Stimulated activated CD4-positive, alpha-beta T cell treated with anti-CD3 and anti-CD28 coated beads, TNF-alpha, amount 100 ng/mL, for 1 hour (primary cell): Measurements from ENCODE around the gene PIEZO2.
A peak's percentile ranks its signal among the peaks of the same experiment; 100 is the strongest.

Experiments used
- DNase-seq, 3 donors: peaks; one replicate each; pipeline ENCODE4 v3.0.0-alpha.2; 2020; ENCODE audit warnings: low read depth in 3 of 3, low spot score in 1 of 3

The PIEZO2 gene

GRCh38 chr18:10794771-10795170 is 354.6 kb downstream of the PIEZO2 start:
- no peak for DNase-seq

- DNase-seq: no peak
Measured at GRCh38 chr18:10793730-10794370, 355.5 kb downstream of the PIEZO2 start.

GRCh38 chr18:10792181-10792580 is 357.2 kb downstream of the PIEZO2 start:
- DNase-seq: no peak

GRCh38 chr18:10791169-10791831 is 358.1 kb downstream of the PIEZO2 start:
- no peak for DNase-seq

- DNase-seq: no peak
Measured at GRCh38 chr18:10789180-10789579, 360.2 kb downstream of the PIEZO2 start.

GRCh38 chr18:10787293-10787901 is 362.0 kb downstream of the PIEZO2 start:
- peak; percentile 40 to 72 (median 41) for DNase-seq

- DNase-seq: no peak
Measured at GRCh38 chr18:10785798-10786197, 363.6 kb downstream of the PIEZO2 start.

- DNase-seq: no peak
Measured at GRCh38 chr18:10784596-10785202, 364.7 kb downstream of the PIEZO2 start.

GRCh38 chr18:10783941-10784340 is 365.4 kb downstream of the PIEZO2 start:
- no peak for DNase-seq

GRCh38 chr18:10776493-10776892 is 372.9 kb downstream of the PIEZO2 start:
- no peak for DNase-seq

GRCh38 chr18:10775026-10775425 is 374.3 kb downstream of the PIEZO2 start:
- no peak for DNase-seq

- no peak for DNase-seq
Measured at GRCh38 chr18:10771053-10771709, 378.2 kb downstream of the PIEZO2 start.

GRCh38 chr18:10770264-10770663 is 379.1 kb downstream of the PIEZO2 start:
- DNase-seq: no peak

- DNase-seq: no peak
Measured at GRCh38 chr18:10768221-10768620, 381.1 kb downstream of the PIEZO2 start.

- DNase-seq: no peak
Measured at GRCh38 chr18:10767658-10768057, 381.7 kb downstream of the PIEZO2 start.

GRCh38 chr18:10760986-10761385 is 388.4 kb downstream of the PIEZO2 start:
- no peak for DNase-seq

GRCh38 chr18:10759241-10759640 is 390.1 kb downstream of the PIEZO2 start:
- DNase-seq: no peak

- no peak for DNase-seq
Measured at GRCh38 chr18:10757946-10758345, 391.4 kb downstream of the PIEZO2 start.

GRCh38 chr18:10757349-10757748 is 392.0 kb downstream of the PIEZO2 start:
- no peak for DNase-seq

GRCh38 chr18:10755855-10756254 is 393.5 kb downstream of the PIEZO2 start:
- DNase-seq: no peak

GRCh38 chr18:10754128-10754527 is 395.2 kb downstream of the PIEZO2 start:
- DNase-seq: no peak

- DNase-seq: no peak
Measured at GRCh38 chr18:10752382-10752781, 397.0 kb downstream of the PIEZO2 start.
